ENCODE results near the gene MEGF10.
A peak's percentile ranks its signal among the peaks of the same experiment; 100 is the strongest.
"Not testable (repeated sequence)": the region's sequence is repeated elsewhere in the genome, so short reads cannot be mapped to it uniquely, and the experiment has no call there.

The MEGF10 gene

GRCh38 chr5:127290019-127290945, at the start of gene MEGF10:
Gene MEGF10 (plus strand): TSS chr5:127290796. CDS start chr5:127331309, 40,513 bp downstream.
- DNase-seq: peak; percentile 65

GRCh38 chr5:127243011-127243410, 47.6 kb upstream of the MEGF10 start:
- DNase-seq: no peak

- DNase-seq: peak; percentile 84
Measured at GRCh38 chr5:127254729-127255284, 35.8 kb upstream of the MEGF10 start.

DNA sequence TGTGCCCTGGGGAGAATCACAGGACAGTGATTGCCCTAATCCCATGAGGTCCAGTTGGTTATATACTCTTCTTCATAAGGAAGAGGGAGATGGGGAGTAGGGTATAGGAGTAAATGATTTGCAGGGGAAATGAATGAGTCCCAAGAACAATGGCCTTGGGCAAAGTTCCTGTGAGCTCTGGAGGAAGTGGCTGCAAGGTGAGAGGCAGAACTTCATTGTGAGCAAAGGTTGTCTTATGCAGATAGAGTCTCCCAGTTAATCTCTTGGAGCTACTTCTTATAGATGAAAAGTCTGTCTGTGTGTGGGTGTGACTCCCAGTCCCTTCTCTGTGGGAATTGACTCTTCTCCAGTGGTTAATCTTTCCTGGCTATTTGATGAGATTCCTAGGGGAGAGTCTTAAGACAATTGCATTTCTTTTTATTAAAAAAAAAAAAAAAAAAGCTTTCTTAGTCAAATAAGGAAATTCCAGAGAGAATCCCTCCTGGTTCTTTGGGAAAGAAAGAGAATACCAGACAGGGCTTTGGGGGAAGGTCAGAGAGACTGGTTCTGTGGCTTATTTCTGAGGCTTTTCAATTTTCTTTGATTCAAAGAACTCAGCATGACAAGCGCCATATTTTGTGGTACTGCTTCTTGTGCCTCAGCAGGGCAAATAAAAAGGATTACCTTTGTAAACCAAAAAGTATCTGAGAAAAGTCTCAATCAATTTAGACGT, 33.6 kb upstream of the MEGF10 start:
- DNase-seq: no peak

GRCh38 chr5:127260686-127261085, 29.9 kb upstream of the MEGF10 start:
- peak; percentile 40 for DNase-seq

GRCh38 chr5:127265473-127265872, 25.1 kb upstream of the MEGF10 start:
- not testable (repeated sequence) for DNase-seq

DNA sequence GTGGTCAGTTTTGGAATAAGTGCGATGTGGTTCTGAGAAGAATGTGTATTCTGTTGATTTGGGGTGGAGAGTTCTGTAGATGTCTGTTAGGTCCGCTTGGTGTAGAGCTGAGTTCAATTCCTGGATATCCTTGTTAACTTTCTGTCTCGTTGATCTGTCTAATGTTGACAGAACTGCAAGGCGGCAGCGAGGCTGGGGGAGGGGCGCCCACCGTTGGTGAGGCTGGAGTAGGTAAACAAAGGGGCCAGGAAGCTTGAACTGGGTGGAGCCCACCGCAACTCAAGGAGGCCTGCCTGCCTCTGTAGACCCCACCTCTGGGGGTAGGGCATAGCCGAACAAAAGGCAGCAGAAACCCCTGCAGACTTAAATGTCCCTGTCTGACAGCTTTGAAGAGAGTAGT, 22.3 kb upstream of the MEGF10 start:
- not testable (repeated sequence) for DNase-seq

GRCh38 chr5:127270713-127271112, 19.9 kb upstream of the MEGF10 start:
- not testable (repeated sequence) for DNase-seq

GRCh38 chr5:127275641-127276193, 14.9 kb upstream of the MEGF10 start:
- DNase-seq: peak; percentile 11

- DNase-seq: no peak
Measured at GRCh38 chr5:127280491-127281220, 9.9 kb upstream of the MEGF10 start.

DNA sequence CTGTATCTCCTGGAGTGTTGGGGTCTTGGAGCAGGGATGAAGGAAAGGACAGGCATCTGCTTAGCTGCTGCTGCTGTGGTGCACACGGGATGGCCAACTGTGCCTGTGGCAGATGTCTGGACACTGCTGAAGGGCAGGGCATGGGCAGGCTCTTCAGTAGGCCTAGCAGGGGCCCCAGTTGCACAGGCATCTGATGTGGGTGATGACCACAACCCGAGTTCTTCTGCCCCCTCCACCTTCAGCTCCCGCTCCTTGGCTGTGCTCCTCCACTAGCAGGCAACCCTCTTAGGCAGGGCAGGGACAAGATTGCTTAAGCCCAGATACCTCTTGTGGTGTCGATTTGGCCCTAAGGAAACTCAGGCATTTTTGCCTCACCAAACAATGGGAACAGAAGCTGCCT, 9.0 kb upstream of the MEGF10 start:
- DNase-seq: no peak

- no peak for DNase-seq
Measured at GRCh38 chr5:127288676-127289075, 1.9 kb upstream of the MEGF10 start.

- DNase-seq: no peak
Measured at GRCh38 chr5:127290946-127291693, 524 bp downstream of the MEGF10 start.

GRCh38 chr5:127292030-127292735, 1.6 kb downstream of the MEGF10 start:
- no peak for DNase-seq

- no peak for DNase-seq
Measured at GRCh38 chr5:127293373-127293772, 2.8 kb downstream of the MEGF10 start.

DNA sequence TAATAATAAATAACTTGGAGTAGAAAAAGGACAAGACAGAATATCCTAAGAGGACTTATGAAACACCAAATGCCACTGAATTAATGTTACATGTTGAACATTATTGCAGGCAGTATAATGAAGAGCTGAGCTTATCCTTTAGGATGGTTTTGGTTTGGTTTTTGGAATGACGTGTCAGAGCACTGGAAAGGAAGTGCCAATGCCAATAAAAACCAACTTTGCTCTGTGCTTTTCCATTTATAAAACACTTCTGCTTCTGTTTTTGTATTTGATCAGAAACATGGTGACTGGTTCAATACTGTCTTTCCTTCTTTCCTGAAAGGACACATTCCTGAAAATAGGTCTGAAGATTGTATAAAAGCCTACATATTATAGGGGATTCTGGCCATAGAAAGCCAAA, 4.2 kb downstream of the MEGF10 start:
- no peak for DNase-seq

- DNase-seq: no peak
Measured at GRCh38 chr5:127295454-127295853, 4.9 kb downstream of the MEGF10 start.

DNA sequence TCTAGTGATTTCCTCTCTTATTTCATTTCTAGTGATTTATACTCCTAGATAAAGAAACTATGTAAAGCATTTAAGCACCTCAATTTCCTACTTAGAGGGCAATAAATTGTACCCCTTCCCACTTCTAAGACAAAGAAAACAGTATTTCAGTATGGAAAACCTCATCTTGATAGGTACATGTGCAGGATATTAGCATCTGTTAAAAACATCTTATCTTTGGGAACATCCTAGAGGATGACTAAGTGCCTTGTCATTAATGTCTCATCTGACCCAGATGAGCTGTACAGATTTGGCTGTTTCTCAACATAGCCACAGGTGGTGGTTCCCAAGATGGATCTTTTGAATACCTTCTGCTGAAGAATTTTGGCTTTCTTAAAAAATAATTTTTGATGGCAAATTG, 5.7 kb downstream of the MEGF10 start:
- DNase-seq: peak; percentile 73

GRCh38 chr5:127296894-127297293, 6.3 kb downstream of the MEGF10 start:
- not testable (repeated sequence) for DNase-seq

- no peak for DNase-seq
Measured at GRCh38 chr5:127297348-127298035, 6.9 kb downstream of the MEGF10 start.

GRCh38 chr5:127298036-127298429, 7.4 kb downstream of the MEGF10 start:
- DNase-seq: no peak
